Activated B cell treated with CpG ODN at 0.5 μM for 24 hours (primary cell): ENCODE results near the gene MUC4. TPM values are rescaled to one million over a fixed set of nuclear protein-coding genes. Genes with fewer than 3 reads are reported as not detected.
"Not testable (repeated sequence)": the region's sequence is repeated elsewhere in the genome, so short reads cannot be mapped to it uniquely, and the experiment has no call there.

ENCODE experiments used
- ATAC-seq: fragments of 200-7000 bp; cut with Tn5 transposase; one replicate; pipeline ENCODE4 v1.10.0; 2021; ENCODE audit warnings: low read depth, mild to moderate bottlenecking, moderate library complexity
- CTCF ChIA-PET: fragments of 350-600 bp; sonication (Branson Sonifier 250); formaldehyde crosslinking; loops from one replicate; lab custom pipeline; 2021; ENCODE audit warnings: antibody characterized with exemption; lab: Charles Lee
- POLR2A ChIA-PET: fragments of 350-600 bp; sonication (Branson Sonifier 250); formaldehyde crosslinking; loops from one replicate; lab custom pipeline; 2021; ENCODE audit warnings: antibody characterized with exemption; lab: Charles Lee
- DNase-seq: peaks from one replicate; pipeline ENCODE4 v3.0.0; 2022
- H3K27ac Mint-ChIP-seq: one replicate; pipeline ENCODE4 v1.8.0; 2020; ENCODE audit warnings: mixed read lengths
- H3K27me3 Mint-ChIP-seq: one replicate; pipeline ENCODE4 v1.8.0; 2021; ENCODE audit warnings: mixed read lengths
- H3K36me3 Mint-ChIP-seq: one replicate; pipeline ENCODE4 v1.8.0; 2021; ENCODE audit warnings: low read depth, mixed read lengths
- H3K4me1 Mint-ChIP-seq: one replicate; pipeline ENCODE4 v1.8.0; 2021; ENCODE audit warnings: mixed read lengths
- H3K4me3 Mint-ChIP-seq: one replicate; pipeline ENCODE4 v1.8.0; 2020; ENCODE audit warnings: mild to moderate bottlenecking, mixed read lengths
- H3K9me3 Mint-ChIP-seq: one replicate; pipeline ENCODE4 v1.8.0; 2020; ENCODE audit warnings: mixed read lengths
- intact Hi-C: fragments of 100-400 bp; cut with micrococcal nuclease; formaldehyde crosslinking; loops from one replicate; pipeline ENCODE4 v1.15.1; 2024
- total RNA-seq: library from RNA; stranded (reverse); gene quantifications from 2 replicates; pipeline ENCODE4 v1.2.3, GENCODE V29; 2022
- TF ChIP-seq, protein P1 (sequence below): fragments of 200-600 bp; IDR thresholded peaks from one replicate; pipeline ENCODE4 v1.8.0; 2022; ENCODE audit warnings: antibody characterized with exemption, mild to moderate bottlenecking

Gene MUC4
- total RNA-seq, 1 donor from 2014 or later, result 0.09 TPM

DNA sequence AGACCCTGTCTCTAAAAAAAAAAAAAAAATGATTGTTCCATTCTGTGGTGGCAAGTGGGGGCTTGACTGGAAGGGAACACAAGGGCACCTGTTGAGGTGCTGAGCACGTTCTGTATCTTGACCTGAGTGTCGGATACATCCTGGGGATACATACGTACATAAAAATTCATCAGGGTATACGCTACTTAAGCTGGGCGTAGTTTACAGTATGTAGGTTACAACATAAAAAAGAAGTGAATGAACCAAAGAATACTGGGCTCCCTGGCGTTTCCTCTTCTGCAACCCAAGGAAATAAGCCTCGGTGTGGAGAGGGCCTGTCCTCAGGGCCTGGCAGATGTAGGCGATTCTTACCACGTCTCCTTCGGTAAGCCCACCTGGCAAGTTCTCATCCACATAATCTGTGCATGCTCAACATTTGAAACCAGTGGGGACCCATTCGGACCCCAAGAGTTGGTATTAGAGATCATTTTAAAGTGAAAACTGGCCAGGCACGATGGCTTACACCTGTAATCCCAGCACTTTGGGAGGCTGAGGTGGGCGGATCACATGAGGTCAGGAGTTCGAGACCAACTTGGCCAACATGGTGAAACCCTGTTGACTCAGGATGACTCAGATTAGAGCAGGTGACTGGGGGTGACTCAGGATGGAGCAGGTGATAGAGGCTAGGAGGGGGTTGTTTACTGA, 96.0 kb downstream of the MUC4 start:
- H3K4me1 Mint-ChIP-seq, result peaks cover 8% of the 10 kb centered on the region
- H3K27ac Mint-ChIP-seq, result peak overlapping the region; percentile 4
- ChIA-PET POLR2A (interaction anchor here (0.6 kb wide), 1 partner anchor 160 kb away, joined by 3 read pairs; no protein-coding TSS in a partner anchor), CTCF (interaction anchor here (1.2 kb wide), 1 partner anchor 10 kb away, joined by 3 read pairs; no protein-coding TSS in a partner anchor)
- DNase-seq, result no peak
- no peak overlapping the region for H3K4me3 Mint-ChIP-seq
- intact Hi-C loops, result no loop called here
- TF ChIP-seq, protein P1, sequence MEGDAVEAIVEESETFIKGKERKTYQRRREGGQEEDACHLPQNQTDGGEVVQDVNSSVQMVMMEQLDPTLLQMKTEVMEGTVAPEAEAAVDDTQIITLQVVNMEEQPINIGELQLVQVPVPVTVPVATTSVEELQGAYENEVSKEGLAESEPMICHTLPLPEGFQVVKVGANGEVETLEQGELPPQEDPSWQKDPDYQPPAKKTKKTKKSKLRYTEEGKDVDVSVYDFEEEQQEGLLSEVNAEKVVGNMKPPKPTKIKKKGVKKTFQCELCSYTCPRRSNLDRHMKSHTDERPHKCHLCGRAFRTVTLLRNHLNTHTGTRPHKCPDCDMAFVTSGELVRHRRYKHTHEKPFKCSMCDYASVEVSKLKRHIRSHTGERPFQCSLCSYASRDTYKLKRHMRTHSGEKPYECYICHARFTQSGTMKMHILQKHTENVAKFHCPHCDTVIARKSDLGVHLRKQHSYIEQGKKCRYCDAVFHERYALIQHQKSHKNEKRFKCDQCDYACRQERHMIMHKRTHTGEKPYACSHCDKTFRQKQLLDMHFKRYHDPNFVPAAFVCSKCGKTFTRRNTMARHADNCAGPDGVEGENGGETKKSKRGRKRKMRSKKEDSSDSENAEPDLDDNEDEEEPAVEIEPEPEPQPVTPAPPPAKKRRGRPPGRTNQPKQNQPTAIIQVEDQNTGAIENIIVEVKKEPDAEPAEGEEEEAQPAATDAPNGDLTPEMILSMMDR, result no peak
- ATAC-seq, result peak; percentile 50
- H3K36me3 Mint-ChIP-seq, result peaks cover 27% of the 10 kb centered on the region
- H3K27me3 Mint-ChIP-seq, result peaks cover 6% of the 10 kb centered on the region
- H3K9me3 Mint-ChIP-seq, result no peaks in the 10 kb centered on the region

DNA sequence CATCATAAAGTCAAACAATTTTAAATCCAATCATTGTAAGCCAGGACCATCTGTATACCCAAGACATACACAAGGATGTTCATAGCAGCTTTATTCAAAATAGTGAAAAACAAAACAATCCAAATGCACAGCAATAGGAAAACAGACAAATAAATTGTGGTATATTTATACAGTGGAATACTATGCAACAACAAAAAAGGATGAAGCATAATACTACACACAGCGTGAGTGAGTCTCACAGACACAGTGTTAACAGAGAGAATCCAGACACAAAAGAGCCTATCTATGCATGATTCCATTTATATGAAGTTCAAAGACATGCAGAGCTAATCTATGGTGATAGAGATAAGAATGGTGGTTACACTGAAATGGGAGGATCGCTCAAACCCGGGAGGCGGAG, 96.6 kb downstream of the MUC4 start:
- POLR2A ChIA-PET, result interaction anchor here (0.6 kb wide), 1 partner anchor 11 kb away, joined by 20 read pairs; no protein-coding TSS in a partner anchor

DNA sequence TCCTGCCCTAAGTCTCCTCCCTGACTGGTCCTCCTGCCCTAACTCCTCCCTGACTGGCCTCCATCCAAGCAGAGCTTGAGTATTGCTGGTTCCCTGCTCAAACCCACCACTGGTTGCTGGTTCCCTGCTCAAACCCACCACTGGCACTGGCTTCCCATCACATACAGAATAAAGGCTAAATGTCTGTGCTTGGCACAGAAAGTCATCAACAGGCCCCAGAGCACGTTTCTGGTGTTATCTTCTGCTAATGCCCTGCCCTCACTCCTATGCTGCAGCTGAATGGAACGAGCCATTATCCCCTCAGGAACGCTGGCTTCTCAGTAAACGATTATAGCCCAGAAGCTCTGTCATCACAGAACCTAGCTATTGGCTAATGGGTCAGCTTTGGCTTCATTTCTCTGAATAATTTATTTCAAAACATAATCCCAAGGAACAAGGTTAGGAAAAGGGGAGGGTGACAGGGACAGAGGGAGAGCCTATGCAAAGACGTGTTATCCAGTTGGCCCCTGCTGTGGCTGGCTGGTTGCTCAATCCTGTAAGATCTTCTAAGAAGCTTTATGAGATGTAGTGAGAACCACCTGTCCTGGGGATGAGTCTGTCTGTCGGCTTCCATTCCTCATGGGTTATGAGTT, 97.2 kb downstream of the MUC4 start:
- Mint-ChIP-seq H3K9me3 (no peaks in the 10 kb centered on the region), H3K27ac (no peak overlapping the region), H3K4me3 (no peak overlapping the region), H3K27me3 (peaks cover 6% of the 10 kb centered on the region), H3K4me1 (peaks cover 8% of the 10 kb centered on the region), H3K36me3 (peaks cover 35% of the 10 kb centered on the region)
- ChIA-PET CTCF (no interaction called here), POLR2A (interaction anchor here (0.6 to 0.7 kb wide), 2 partner anchors 10 to 1651 kb away, joined by 3 to 20 read pairs; no protein-coding TSS in a partner anchor)
- ATAC-seq (no peak), DNase-seq (no peak)
- intact Hi-C loops, result no loop called here
- TF ChIP-seq, protein P1, result no peak

More for the DNA sequence above, 96.6 kb downstream of the MUC4 start:
- TF ChIP-seq, protein P1, result no peak
- ATAC-seq, result no peak
- CTCF ChIA-PET, result no interaction called here
- DNase-seq, result no peak
- H3K36me3 Mint-ChIP-seq, result peaks cover 29% of the 10 kb centered on the region
- intact Hi-C loops, result no loop called here
- peaks cover 6% of the 10 kb centered on the region for H3K27me3 Mint-ChIP-seq
- no peak overlapping the region for H3K27ac Mint-ChIP-seq
- H3K9me3 Mint-ChIP-seq, result no peaks in the 10 kb centered on the region
- H3K4me3 Mint-ChIP-seq, result no peak overlapping the region
- H3K4me1 Mint-ChIP-seq, result peaks cover 8% of the 10 kb centered on the region

DNA sequence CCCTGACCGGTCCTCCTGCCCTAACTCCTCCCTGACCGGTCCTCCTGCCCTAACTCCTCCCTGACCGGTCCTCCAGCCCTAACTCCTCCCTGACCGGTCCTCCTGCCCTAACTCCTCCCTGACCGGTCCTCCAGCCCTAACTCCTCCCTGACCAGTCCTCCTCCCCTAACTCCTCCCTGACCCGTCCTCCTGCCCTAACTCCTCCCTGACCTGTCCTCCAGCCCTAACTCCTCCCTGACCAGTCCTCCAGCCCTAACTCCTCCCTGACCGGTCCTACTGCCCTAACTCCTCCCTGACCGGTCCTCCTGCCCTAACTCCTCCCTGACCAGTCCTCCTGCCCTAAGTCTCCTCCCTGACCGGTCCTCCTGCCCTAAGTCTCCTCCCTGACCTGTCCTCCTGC, 98.6 kb downstream of the MUC4 start:
- H3K27ac Mint-ChIP-seq, H3K4me3 Mint-ChIP-seq, H3K9me3 Mint-ChIP-seq, POLR2A ChIA-PET, ATAC-seq, DNase-seq, CTCF ChIA-PET, intact Hi-C loops, H3K27me3 Mint-ChIP-seq: not testable (repeated sequence)
- peaks cover 12% of the 10 kb centered on the region for H3K4me1 Mint-ChIP-seq
- H3K36me3 Mint-ChIP-seq, result peaks cover 41% of the 10 kb centered on the region

DNA sequence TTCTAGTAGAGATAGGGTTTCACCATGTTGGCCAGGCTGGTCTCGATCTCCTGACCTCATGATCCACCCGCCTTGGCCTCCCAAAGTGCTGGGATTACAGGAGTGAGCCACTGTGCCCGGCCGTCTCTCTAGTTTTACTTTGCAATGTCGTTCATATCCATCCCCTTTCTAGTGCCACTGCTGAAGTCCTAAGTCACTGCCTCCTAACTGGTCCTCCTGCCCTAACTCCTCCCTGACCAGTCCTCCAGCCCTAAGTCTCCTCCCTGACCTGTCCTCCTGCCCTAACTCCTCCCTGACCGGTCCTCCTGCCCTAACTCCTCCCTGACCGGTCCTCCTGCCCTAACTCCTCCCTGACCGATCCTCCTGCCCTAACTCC, 99.2 kb downstream of the MUC4 start:
- POLR2A ChIA-PET, intact Hi-C loops, H3K27me3 Mint-ChIP-seq, H3K27ac Mint-ChIP-seq, DNase-seq, CTCF ChIA-PET, H3K4me3 Mint-ChIP-seq, ATAC-seq, H3K9me3 Mint-ChIP-seq: not testable (repeated sequence)
- H3K4me1 Mint-ChIP-seq, result peaks cover 12% of the 10 kb centered on the region
- peaks cover 41% of the 10 kb centered on the region for H3K36me3 Mint-ChIP-seq
